Neural crest cell (in vitro differentiated cells): ENCODE data around the gene DTX3. TPM values are rescaled to one million over a fixed set of nuclear protein-coding genes. Genes with fewer than 3 reads are reported as not detected.

Experiments
- DNase-seq: peaks from one replicate; pipeline ENCODE4 v3.0.0; 2021; ENCODE audit warnings: low read depth, mixed read lengths, low spot score
- H3K27ac Mint-ChIP-seq: one replicate; pipeline ENCODE4 v1.8.0; 2021; ENCODE audit warnings: mild to moderate bottlenecking, mixed read lengths; ENCODE audit not compliant: unreplicated experiment
- H3K27me3 Mint-ChIP-seq: 2 replicates; pipeline ENCODE4 v1.8.0; 2021; ENCODE audit warnings: low read depth, mild to moderate bottlenecking, mixed read lengths
- H3K36me3 Mint-ChIP-seq: 2 replicates; pipeline ENCODE4 v1.8.0; 2021; ENCODE audit warnings: low read depth, mild to moderate bottlenecking, mixed read lengths
- H3K4me1 Mint-ChIP-seq: 2 replicates; pipeline ENCODE4 v1.8.0; 2021; ENCODE audit warnings: mixed read lengths
- H3K4me3 Mint-ChIP-seq: one replicate; pipeline ENCODE4 v1.8.0; 2021; ENCODE audit warnings: mild to moderate bottlenecking, mixed read lengths
- H3K9me3 Mint-ChIP-seq: 2 replicates; pipeline ENCODE4 v1.8.0; 2021; ENCODE audit warnings: mixed read lengths
- CTCF ChIP-seq: fragments of 200-600 bp; sonication (generic); conservative IDR thresholded peaks from 2 replicates; pipeline ENCODE4 v1.5.0; 2021; ENCODE audit warnings: antibody characterized with exemption, mild to moderate bottlenecking
- total RNA-seq: library from RNA; stranded (reverse); gene quantifications from 2 replicates; pipeline ENCODE4 v1.2.1, GENCODE V29; 2021

DTX3 gene
- total RNA-seq, 1 donor from 2014 or later, result 74.7 TPM

DNA sequence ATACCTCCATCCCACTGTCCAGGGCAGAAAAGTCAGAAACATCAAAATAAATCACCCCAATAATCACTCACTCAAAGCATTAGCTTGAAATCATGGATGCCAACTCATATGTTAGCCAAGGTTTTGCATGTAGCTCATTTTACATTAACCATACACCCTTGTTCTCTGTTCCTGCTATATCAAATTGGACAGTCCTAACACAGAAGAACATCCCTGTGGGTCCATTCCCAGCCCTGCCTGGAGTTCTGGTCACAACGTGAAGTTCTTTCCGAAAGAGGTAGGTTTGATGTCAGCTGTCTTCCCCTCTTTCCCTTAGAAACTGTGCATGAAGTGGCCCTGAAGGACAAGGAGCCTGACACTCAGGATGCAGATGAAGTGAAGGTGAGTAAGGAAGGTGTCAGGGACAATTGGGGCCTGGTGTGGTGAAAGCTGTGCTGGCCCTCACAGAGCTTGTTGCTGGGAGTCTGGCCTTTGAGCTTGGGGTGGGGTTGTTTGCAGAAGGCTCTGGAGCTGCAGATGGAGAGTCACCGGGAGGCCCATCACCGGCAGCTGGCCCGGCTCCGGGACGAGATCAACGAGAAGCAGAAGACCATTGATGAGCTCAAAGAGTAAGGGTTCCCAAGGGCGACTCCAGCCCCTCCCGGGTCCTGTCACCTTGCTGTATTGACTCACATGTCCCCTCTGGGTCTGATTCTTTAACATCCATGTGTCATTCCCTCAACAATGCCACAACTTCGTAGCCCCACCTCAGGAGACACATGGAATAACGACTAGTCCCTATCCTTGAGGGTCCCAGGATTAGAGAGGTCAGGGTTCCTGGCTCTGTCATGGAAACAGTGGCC lies 28.6 kb upstream of the DTX3 start:
- no peaks in the 10 kb centered on the region for H3K27me3 Mint-ChIP-seq
- H3K4me3 Mint-ChIP-seq, result no peak overlapping the region
- TF ChIP-seq CTCF, result no peak
- H3K9me3 Mint-ChIP-seq, result no peaks in the 10 kb centered on the region
- no peaks in the 10 kb centered on the region for H3K36me3 Mint-ChIP-seq
- H3K27ac Mint-ChIP-seq, result no peak overlapping the region
- DNase-seq, result no peak
- no peaks in the 10 kb centered on the region for H3K4me1 Mint-ChIP-seq

DNA sequence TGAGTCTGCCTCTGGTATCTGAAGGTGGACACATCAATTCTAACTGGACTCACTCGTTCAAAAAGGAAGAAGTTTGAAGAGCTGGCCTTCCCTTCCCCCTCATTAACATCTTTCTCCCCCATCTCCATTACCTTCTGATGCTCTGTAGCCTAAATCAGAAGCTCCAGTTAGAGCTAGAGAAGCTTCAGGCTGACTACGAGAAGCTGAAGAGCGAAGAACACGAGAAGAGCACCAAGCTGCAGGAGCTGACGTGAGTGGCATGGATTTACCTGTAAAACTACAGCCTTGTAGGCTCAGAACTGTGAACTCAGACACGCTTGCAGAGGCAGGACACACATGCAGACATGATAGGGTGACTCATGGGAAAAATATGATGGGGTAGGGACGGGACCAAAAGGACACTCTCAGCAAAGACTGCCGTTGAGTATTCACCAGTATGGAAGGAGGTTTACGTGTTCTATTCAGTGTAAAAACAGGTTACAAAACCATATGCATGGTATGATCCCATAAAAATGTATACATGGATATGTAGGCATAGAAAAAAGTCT lies 27.9 kb upstream of the DTX3 start:
- no peaks in the 10 kb centered on the region for H3K9me3 Mint-ChIP-seq
- no peak for TF ChIP-seq CTCF
- no peaks in the 10 kb centered on the region for H3K4me1 Mint-ChIP-seq
- no peaks in the 10 kb centered on the region for H3K36me3 Mint-ChIP-seq
- no peak overlapping the region for H3K4me3 Mint-ChIP-seq
- no peak for DNase-seq
- H3K27me3 Mint-ChIP-seq, result no peaks in the 10 kb centered on the region
- no peak overlapping the region for H3K27ac Mint-ChIP-seq

- Mint-ChIP-seq H3K9me3 (no peaks in the 10 kb centered on the region), H3K36me3 (no peaks in the 10 kb centered on the region)
Measured at GRCh38 chr12:57577981-57578758, 26.5 kb upstream of the DTX3 start.

GRCh38 chr12:57579011-57579410 lies 25.6 kb upstream of the DTX3 start:
- TF ChIP-seq CTCF, result no peak
- Mint-ChIP-seq H3K4me3 (no peak overlapping the region), H3K9me3 (no peaks in the 10 kb centered on the region), H3K36me3 (no peaks in the 10 kb centered on the region), H3K27ac (no peak overlapping the region), H3K4me1 (no peaks in the 10 kb centered on the region), H3K27me3 (peaks cover 2% of the 10 kb centered on the region)
- no peak for DNase-seq

More at GRCh38 chr12:57577981-57578758, 26.5 kb upstream of the DTX3 start:
- H3K27me3 Mint-ChIP-seq, result no peaks in the 10 kb centered on the region
- DNase-seq, result no peak
- H3K27ac Mint-ChIP-seq, result no peak overlapping the region
- no peak overlapping the region for H3K4me3 Mint-ChIP-seq
- no peak for TF ChIP-seq CTCF
- H3K4me1 Mint-ChIP-seq, result no peaks in the 10 kb centered on the region

GRCh38 chr12:57579677-57580465 lies 24.8 kb upstream of the DTX3 start:
- Mint-ChIP-seq H3K4me3 (no peak overlapping the region), H3K27me3 (peaks cover 5% of the 10 kb centered on the region), H3K36me3 (no peaks in the 10 kb centered on the region), H3K9me3 (no peaks in the 10 kb centered on the region), H3K4me1 (no peaks in the 10 kb centered on the region), H3K27ac (no peak overlapping the region)
- no peak for TF ChIP-seq CTCF
- no peak for DNase-seq
